GM12864 (cell line): ENCODE data around the gene NAA50.

Experiments used
- DNase-seq: peaks from one replicate; pipeline ENCODE4 v3.0.0-alpha.2; 2011; ENCODE audit warnings: low read depth
- H3K4me3 ChIP-seq: 2 replicates; pipeline ENCODE4 v1.5.1; 2011; ENCODE audit warnings: mild to moderate bottlenecking, low read depth, low read length, control low read depth
- CTCF ChIP-seq: IDR thresholded peaks from 2 replicates; pipeline ENCODE4 v1.5.1; 2011; ENCODE audit warnings: low read depth, mild to moderate bottlenecking, moderate library complexity, low read length, control low read depth, inconsistent platforms; ENCODE audit errors: missing control alignments

Gene NAA50

GRCh38 chr3:113719758-113720157, 26.3 kb downstream of the NAA50 start:
- H3K4me3 ChIP-seq: no peak overlapping the region
- DNase-seq: no peak
- no peak for TF ChIP-seq CTCF

- H3K4me3 ChIP-seq: no peak overlapping the region
- DNase-seq: no peak
- no peak for TF ChIP-seq CTCF
These were observed 26.8 kb downstream of the NAA50 start for GRCh38 chr3:113719294-113719693.

GRCh38 chr3:113717818-113718217, 28.2 kb downstream of the NAA50 start:
- TF ChIP-seq CTCF: no peak
- DNase-seq: no peak
- no peak overlapping the region for H3K4me3 ChIP-seq

GRCh38 chr3:113717308-113717707, 28.7 kb downstream of the NAA50 start:
- DNase-seq: no peak
- no peak for TF ChIP-seq CTCF
- no peak overlapping the region for H3K4me3 ChIP-seq

GRCh38 chr3:113714702-113715101, 31.3 kb downstream of the NAA50 start:
- no peak for TF ChIP-seq CTCF
- DNase-seq: no peak
- no peak overlapping the region for H3K4me3 ChIP-seq

- no peak for TF ChIP-seq CTCF
- no peak for DNase-seq
- H3K4me3 ChIP-seq: no peak overlapping the region
These were observed 33.9 kb downstream of the NAA50 start for GRCh38 chr3:113712129-113712528.

GRCh38 chr3:113707835-113708234, 38.2 kb downstream of the NAA50 start:
- DNase-seq: no peak
- H3K4me3 ChIP-seq: no peak overlapping the region
- TF ChIP-seq CTCF: no peak
